ENCODE data around the gene NOL8. TPM values are rescaled to one million over a fixed set of nuclear protein-coding genes. Genes with fewer than 3 reads are reported as not detected.
A peak's percentile ranks its signal among the peaks of the same experiment; 100 is the strongest.

NOL8 gene
- total RNA-seq, 1 donor from 2014 or later = 34.9 TPM

- TF ChIP-seq CTCF (IDR thresholded peaks at IDR 0.05; ENCODE audit: partially characterized antibody, unreplicated experiment) = no peak
- Mint-ChIP-seq H3K4me1 (ENCODE audit: low read depth, unreplicated experiment) (peaks cover 8% of the 10 kb centered on the region), H3K9me3 (ENCODE audit: unreplicated experiment) (peaks cover 2% of the 10 kb centered on the region), H3K27me3 (ENCODE audit: unreplicated experiment) (no peaks in the 10 kb centered on the region), H3K27ac (ENCODE audit: unreplicated experiment) (peak within 1 kb of the TSS; percentile 97), H3K4me3 (ENCODE audit: unreplicated experiment) (peak within 1 kb of the TSS; percentile 99), H3K36me3 (ENCODE audit: unreplicated experiment) (no peaks in the 10 kb centered on the region)
- DNase-seq = peak; percentile 100
These were observed 31.5 kb downstream of the NOL8 start, which contains the start of gene IARS1 for GRCh38 chr9:92293452-92294296. TSS of gene IARS1 (minus strand) at chr9:92293697. CDS start at chr9:92289419, 4,278 bp downstream.

GRCh38 chr9:92293075-92293354, 32.1 kb downstream of the NOL8 start:
- no peaks in the 10 kb centered on the region for H3K27me3 Mint-ChIP-seq (ENCODE audit: unreplicated experiment)
- no peak for DNase-seq
- peak overlapping the region; percentile 97 for H3K27ac Mint-ChIP-seq (ENCODE audit: unreplicated experiment)
- H3K36me3 Mint-ChIP-seq (ENCODE audit: unreplicated experiment) = no peaks in the 10 kb centered on the region
- H3K4me1 Mint-ChIP-seq (ENCODE audit: low read depth, unreplicated experiment) = peaks cover 8% of the 10 kb centered on the region
- H3K4me3 Mint-ChIP-seq (ENCODE audit: unreplicated experiment) = peak overlapping the region; percentile 99
- H3K9me3 Mint-ChIP-seq (ENCODE audit: unreplicated experiment) = peaks cover 2% of the 10 kb centered on the region
- no peak for TF ChIP-seq CTCF (IDR thresholded peaks at IDR 0.05; ENCODE audit: partially characterized antibody, unreplicated experiment)

GRCh38 chr9:92292338-92293074, 32.6 kb downstream of the NOL8 start:
- TF ChIP-seq CTCF (IDR thresholded peaks at IDR 0.05; ENCODE audit: partially characterized antibody, unreplicated experiment) = no peak
- Mint-ChIP-seq H3K4me3 (ENCODE audit: unreplicated experiment) (peak overlapping the region; percentile 99), H3K36me3 (ENCODE audit: unreplicated experiment) (no peaks in the 10 kb centered on the region), H3K27me3 (ENCODE audit: unreplicated experiment) (no peaks in the 10 kb centered on the region), H3K9me3 (ENCODE audit: unreplicated experiment) (peaks cover 2% of the 10 kb centered on the region), H3K4me1 (ENCODE audit: low read depth, unreplicated experiment) (peaks cover 8% of the 10 kb centered on the region), H3K27ac (ENCODE audit: unreplicated experiment) (peak overlapping the region; percentile 97)
- DNase-seq = no peak

- Mint-ChIP-seq H3K36me3 (ENCODE audit: unreplicated experiment) (no peaks in the 10 kb centered on the region), H3K27me3 (ENCODE audit: unreplicated experiment) (no peaks in the 10 kb centered on the region), H3K4me3 (ENCODE audit: unreplicated experiment) (peak overlapping the region; percentile 99), H3K9me3 (ENCODE audit: unreplicated experiment) (peaks cover 2% of the 10 kb centered on the region), H3K27ac (ENCODE audit: unreplicated experiment) (no peak overlapping the region), H3K4me1 (ENCODE audit: low read depth, unreplicated experiment) (peaks cover 8% of the 10 kb centered on the region)
- no peak for DNase-seq
- no peak for TF ChIP-seq CTCF (IDR thresholded peaks at IDR 0.05; ENCODE audit: partially characterized antibody, unreplicated experiment)
These were observed 33.6 kb downstream of the NOL8 start for GRCh38 chr9:92291577-92291976.
